Stimulated activated CD8-positive, alpha-beta memory T cell treated with anti-CD3 and anti-CD28 coated beads, Interleukin-15, amount 100 ng/mL, for 24 hours (primary cell): Measurements from ENCODE around the gene LPGAT1.
"Not testable (repeated sequence)": the region's sequence is repeated elsewhere in the genome, so short reads cannot be mapped to it uniquely, and the experiment has no call there.

Source experiments
- DNase-seq: peaks from one replicate; pipeline ENCODE4 v3.0.0-alpha.2; 2020; ENCODE audit warnings: low read depth

The LPGAT1 gene, protein sequence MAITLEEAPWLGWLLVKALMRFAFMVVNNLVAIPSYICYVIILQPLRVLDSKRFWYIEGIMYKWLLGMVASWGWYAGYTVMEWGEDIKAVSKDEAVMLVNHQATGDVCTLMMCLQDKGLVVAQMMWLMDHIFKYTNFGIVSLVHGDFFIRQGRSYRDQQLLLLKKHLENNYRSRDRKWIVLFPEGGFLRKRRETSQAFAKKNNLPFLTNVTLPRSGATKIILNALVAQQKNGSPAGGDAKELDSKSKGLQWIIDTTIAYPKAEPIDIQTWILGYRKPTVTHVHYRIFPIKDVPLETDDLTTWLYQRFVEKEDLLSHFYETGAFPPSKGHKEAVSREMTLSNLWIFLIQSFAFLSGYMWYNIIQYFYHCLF

DNA sequence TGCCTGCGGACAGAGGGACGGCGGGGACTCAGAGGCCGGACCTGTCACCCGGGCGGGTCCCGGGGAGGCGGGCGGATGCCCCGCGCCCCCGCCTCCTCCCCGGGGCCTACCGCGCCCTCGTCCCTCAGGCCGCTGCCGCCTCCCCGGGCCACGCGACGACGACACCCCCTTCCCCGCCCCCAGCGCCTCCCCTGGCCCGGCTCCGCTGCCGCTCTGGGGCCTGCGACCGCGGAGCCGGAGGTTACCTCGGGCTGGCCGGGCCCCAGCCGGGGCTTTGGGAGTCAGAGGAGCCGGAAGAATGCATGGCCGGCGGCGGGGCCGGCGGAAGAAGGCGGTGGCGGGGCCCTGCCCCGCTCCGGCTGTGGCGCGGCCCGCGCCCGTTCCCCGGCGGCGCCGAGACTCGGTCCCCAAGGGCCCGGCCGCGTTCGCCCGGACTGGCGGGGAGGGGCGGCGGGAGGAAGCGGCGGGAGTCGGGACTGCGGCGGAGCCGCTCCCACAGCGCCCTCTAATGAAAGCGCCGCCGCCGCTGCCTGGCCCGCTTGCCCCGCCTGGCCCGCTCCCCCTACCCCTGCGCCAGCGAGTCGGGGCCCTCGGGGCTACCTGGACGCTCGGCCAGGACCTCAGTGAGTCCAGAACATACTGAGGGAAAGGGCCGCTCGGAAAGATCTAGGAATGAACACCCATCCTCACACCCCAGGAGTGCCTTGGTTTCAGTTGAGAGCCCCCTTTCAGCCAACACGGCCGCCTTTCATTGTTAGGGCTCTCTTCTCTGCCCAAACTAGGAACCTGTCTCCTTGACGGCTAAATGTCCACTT lies at the start of gene LPGAT1:
Gene LPGAT1, minus strand, starts transcription at position 436 of the 815 bp plus-strand sequence. CDS start 1,467 bp downstream, outside the sequence.
- peak; percentile 50 for DNase-seq

DNA sequence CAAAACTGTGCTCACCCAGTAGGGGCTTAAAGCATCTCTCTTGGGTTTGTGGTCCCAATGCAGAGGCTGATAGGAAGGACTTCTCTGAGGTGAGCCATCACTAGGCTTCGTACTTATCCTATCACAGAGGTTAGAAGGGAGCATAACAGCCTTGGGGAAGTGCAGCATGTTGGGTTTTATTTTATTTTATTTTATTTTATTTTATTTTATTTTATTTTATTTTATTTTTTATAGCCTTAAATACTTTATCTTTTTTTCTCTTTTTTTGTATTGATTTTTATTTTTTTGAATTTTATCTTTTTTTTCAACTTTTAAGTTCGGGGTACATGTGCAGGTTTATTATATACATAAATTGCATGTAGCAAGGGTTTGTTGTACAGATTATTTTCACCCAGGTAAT lies 48.9 kb upstream of the LPGAT1 start:
- DNase-seq: no peak

DNA sequence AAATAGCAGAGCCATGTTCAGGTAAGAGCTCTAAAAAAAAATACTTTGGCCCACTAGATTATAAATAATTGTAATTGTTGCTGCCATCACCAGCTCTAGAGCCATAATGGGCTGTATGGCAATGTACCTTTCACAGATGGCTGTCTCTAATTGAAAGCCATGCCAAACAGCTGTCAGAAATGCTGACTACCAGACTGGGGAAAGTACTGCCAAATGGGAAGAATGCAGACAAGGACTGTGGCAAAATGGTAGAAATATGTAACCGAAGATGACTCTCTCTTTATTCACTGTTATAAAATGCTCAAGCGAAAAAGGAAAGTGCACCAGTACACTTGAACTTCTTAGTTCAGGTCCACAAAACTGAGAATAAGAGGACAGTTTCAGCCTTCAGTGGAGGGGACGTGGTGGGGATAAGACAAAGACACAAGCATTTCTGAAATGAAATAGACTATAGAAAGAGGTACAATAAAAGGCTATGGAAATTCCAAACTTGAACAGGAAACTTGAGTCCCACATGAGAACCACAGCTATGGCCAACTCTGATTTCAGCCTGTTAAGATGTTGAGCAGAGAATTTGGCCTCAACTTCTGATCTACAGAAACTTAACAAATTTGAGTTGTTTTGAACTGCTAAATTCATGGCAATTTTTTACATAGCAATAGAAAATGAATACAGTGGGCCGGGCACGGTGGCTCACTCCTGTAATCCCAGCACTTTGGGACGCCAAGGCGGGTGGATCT lies 46.5 kb upstream of the LPGAT1 start:
- no peak for DNase-seq

DNA sequence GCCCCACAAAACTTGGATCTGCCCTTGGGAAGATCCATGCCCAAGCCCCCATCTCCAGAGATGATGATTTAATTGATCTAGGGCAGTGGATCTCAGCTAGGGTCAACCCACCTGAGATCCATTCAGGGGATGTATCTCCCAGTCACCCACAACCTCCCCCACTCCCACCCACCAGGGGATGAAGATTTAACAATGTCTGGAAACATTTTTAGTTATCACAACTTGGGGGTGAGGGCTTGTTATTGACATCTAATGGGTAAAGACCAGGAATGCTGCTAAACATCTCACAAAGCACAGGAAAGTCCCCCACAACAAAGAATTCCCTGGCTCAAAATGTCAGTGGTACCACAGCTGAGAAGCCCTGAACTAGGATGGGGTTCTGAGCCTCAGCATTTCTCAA lies 45.0 kb upstream of the LPGAT1 start:
- no peak for DNase-seq

DNA sequence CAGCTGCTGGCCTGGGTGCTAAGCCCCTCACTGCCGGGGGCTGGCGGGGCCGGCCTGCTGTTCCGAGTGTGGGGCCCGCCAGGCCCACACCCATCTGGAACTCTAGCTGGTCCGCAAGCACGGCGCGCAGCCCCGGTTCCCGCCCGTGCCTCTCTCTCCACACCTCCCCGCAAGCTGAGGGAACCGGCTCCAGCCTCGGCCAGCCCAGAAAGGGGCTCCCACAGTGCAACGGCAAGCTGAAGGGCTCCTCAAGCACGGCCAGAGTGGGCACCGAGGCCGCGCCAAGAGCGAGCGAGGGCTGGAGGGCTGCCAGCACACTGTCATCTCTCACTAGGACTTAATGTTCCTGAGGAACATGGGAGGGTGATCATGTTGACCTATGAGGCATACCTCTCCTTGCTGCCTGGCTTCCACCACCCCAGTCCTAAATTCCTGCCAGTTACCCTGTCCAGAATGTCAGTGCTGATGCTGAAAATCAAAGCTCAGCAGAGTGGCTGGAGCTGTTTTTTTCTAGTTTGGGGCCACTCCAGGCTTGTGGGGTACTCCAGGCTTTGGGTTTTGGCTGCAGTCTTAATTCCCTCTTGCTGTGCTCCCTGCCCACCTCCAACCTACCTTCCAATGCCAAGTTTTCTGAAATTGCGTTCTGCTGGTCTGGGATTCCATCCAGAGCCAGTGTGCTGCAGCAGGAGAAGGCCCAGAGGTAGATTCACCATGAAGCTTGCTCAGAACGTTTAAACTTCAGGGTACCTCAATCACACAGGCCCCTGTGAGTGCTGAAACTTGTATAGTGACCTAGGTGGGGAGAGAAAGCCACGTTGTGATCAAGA lies 44.2 kb upstream of the LPGAT1 start:
- no peak for DNase-seq

DNA sequence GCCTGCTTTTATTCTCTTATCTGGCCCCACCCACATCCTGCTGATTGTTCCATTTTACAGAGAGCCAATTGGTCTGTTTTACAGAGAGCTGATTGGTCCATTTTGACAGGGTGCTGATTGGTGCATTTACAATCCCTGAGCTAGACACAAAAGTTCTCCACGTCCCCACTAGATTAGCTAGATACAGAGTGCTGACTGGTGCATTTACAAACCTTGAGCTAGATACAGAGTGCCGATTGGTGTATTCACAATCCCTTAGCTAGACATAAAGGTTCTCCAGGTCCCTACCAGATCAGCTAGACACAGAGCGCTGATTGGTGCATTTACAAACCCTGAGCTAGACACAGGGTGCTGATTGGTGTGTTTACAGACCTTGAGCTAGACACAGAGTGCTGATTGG lies 43.2 kb upstream of the LPGAT1 start:
- not testable (repeated sequence) for DNase-seq

DNA sequence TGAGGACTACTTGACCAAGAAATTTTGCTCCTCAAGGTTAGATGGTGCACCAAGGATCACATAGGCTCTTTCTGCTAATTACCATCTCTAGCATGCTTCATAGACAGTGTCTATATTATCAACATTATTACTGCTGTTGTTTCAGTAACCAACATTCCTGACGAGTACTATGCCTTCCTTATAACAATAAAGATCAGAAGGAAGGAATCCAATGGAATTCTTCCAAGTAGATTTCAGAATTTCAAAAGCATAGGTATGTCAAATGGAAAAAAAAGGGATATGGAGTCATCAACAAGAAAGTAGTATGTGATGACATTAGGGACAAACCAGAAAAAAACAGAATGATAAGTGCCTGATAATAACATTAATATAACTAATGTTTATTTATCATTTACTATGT lies 39.6 kb upstream of the LPGAT1 start:
- no peak for DNase-seq

DNA sequence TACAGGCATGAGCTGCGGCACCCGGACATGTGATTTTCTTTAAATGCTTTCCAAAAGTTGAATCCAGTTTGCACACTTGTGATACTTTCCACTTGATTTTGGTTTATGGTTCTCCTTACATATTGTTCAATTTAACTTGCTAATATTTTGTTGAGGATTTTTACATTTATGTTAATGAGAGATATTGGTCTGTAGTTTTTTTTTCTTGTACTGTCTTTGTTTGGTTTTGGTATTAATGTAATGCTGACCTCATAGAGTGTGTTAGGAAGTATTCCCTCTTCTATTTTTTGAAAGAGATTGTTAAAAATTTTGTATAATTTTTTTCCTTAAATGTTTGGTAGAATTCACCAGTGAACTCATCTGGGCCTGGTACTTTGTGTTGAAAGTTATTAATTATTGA lies 34.6 kb upstream of the LPGAT1 start:
- DNase-seq: no peak

DNA sequence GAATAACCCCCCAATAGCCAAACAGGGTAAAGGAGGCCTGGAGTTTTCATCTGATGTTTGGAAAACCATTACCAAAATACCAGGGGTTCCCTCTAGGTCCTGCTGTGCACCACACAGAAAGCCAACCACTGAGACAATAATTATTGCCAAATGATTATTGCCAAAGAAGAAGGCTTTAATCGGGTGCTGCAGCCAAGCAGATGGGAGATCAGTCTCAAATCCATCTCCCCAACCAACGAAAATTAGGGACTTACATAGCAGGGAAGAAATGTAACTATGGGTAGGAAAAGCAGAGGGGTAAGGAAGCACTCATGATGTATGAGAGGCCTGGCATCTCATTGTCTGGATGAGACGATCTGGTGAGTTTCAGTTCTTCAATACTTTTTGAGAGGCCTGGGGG lies 28.8 kb upstream of the LPGAT1 start:
- no peak for DNase-seq

DNA sequence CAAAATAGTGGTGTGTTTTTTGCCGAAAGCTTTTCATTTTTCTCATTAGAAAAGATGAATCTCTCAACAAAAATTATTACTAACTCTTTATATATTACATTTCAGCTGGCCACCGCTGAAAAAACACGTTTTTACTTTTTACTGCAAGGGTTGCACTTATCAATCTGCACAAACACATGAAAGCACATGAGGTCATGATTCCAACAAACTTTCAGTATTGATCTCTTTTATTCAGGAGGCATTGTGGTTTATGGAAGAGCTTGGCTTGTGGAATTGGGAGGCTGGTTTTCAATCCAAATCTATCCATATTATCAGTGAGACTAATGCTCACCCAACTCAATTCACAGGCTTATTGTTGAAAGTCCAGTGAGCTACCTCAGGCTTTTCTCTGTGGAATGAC lies 20.6 kb upstream of the LPGAT1 start:
- DNase-seq: no peak

DNA sequence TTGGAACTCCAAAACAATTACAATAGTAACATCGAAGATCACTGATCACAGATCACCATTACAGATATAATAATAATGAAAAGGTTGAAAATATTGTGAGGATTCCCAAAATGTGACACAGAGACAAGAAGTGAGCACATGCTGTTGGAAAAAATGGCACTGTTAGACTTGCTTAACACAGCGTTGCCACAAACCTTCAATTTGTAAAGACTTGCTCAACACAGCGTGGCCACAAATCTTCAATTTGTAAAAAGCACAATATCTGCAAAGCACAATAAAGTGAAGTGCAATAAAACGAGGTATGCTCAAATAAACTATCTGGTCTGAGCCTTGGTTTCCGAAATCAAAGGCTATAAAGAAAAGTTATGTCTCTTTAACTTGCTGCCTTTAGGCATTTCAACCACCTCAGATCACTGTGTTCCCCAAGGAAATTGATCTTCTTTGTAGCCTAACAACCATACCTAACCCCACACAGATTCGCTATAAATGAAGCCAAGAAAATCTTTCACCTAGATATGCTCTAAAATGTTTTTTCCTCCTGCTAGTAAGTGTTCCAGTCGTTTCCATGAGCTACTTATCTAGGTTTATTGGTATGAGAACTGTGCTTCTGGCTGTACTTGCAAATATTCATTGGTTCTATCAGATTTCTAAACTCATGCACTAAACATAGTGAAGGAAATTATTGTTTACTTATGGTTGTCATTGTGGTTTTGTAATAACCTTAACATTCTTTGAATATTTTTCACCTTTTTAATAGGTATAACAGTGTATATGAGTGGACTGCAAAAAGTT lies 13.1 kb upstream of the LPGAT1 start:
- DNase-seq: no peak

DNA sequence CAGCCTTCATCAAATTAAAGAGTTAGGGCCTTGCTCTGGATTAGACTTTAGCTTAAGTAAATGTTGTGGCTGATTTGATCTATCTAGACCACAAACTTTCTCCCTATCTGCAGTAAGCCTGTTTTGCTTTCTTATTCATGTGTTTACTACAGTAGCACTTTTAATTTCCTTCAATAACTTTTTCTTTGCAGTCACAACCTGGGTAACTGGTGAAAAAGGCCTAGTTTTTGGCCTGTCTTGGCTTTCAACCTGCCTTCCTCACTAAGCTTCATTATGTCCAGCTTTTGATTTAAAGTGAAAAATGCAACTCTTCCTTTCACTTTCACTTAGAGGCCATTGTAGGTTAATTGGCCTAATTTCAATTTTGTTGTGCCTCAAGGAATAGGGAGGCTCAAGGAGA lies 12.5 kb upstream of the LPGAT1 start:
- no peak for DNase-seq

DNA sequence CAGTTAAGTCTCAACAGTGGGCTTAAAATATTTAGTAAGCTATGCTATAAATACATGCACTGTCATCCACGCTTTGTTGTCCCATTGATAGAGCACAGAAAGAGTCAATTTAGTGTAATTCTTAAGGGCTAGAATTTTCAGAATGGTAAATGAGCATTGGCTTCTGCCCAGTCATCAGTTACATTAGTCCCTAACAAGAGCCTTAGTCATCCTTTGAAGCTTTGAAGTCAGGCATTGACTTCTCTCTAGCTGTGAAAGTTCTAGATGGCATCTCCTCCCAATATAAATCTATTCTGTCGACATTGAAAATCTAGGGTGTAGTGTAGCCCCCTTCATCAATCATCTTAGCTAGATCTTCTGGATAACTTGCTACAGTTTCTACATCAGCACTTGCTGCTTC lies 12.0 kb upstream of the LPGAT1 start:
- DNase-seq: no peak

DNA sequence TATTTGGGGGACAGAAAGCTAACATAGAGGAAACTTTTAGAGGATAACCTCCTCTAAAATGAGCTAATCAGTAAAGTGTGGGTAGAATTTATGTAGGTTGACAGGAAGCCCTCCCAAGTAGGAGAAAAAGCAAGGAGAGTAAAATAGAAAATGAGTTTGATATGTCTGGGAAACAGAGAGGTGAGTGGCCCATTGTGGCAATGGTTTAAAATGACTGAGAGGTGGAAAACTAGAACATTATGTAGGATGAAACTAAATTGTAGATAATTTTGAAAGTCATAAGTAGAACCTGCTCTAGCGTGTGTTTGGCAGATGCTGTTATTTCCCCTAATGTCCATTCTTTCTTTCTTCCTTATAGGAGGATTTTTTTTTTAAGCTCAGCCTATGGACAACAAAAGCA lies 8.5 kb upstream of the LPGAT1 start:
- DNase-seq: no peak

DNA sequence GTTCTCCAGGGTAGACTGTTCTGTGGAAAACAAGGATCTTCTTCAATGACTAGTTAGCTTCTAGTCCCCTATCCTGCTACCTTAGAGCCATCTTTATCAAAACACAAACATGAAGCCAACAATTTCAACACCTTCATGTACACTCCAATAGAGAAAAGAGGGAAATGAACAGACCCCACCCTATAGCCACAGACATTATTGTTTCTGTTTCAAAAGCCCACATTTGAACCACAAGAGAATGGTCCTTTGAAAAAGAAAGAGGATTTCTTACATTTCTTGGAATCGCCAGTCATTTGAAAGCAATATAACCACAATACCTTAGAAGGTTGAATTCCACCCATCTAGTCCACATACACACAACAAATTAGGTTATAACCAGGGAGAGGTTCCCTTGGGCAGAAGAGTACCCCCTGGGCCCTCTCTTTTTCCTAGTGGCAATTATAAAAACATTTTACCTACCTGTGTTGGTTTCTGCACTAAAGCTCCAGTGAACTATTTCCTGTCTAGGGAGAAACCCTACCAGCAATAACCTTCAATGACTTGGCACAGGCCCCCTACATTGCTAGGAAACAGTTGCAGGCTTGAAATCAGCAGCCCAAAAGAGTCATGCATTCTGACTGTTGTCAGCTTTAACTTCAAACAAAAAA lies 2.7 kb upstream of the LPGAT1 start:
- no peak for DNase-seq

DNA sequence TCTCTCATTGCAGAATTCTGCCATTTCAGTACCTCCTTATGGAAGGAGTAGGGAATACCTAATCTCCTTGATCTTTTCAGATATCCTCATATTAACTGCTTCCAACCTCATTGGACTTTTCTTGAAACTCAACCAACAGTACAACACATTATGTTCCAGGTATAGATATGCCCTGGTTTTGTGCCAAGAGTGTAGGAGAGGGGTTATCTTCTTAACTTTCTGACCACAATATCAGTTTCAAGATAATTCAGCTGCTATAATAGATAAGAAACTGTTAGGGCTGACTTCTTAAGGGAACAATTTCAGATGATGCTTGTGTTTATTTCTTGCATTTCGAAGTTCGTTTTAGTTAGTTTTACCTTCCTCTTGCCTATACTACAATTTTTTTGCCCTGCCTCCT lies 2.1 kb upstream of the LPGAT1 start:
- no peak for DNase-seq

DNA sequence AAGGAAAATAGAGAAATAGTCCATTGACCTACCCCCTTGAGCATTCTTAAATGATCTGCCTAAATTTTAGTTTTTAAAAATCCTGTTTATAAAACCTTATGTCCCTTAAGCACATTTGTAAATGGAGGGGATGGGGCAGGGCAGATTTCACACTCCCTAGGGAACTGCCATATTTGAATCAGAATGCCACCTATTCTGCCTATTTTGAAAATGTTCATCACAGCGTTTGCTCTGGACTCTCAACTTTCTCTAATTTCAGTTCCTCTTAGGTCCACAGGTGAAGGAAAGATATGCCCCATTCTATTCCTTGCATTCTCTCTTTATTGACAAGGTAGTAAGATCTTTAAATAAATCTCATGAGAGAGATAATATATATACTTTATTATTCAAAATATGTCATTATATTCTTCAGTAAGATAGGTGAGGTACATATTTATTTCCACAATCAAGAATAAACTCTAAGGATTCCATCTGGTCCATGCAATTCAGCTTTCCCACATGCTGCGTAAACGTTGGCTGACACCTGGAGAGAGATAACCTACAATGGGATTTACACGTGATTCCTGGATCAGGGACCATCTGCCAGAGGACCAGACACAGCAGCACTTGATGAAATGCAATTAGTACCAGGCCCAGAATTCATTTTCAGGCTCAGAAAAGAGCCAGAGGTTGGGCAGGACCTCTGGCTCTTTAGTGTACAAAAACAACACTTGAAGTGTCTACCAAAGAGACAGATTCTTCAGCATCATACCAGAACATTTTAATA lies 1.2 kb upstream of the LPGAT1 start:
- no peak for DNase-seq

DNA sequence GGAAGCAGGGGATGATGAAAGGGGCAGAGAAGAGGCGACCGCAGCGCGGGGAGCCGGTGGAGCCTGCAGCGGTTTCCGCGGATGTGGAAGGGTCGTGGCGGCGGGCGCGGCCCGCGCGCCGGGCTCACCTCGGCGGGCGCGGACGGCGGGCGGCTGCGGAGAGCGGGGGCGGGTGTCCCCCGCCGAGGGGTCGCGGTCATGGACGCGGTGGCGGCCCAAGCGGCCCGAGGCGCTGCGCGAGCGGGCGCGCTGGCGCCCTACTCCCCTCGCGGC lies 572 bp downstream of the LPGAT1 start:
- DNase-seq: peak; percentile 2

DNA sequence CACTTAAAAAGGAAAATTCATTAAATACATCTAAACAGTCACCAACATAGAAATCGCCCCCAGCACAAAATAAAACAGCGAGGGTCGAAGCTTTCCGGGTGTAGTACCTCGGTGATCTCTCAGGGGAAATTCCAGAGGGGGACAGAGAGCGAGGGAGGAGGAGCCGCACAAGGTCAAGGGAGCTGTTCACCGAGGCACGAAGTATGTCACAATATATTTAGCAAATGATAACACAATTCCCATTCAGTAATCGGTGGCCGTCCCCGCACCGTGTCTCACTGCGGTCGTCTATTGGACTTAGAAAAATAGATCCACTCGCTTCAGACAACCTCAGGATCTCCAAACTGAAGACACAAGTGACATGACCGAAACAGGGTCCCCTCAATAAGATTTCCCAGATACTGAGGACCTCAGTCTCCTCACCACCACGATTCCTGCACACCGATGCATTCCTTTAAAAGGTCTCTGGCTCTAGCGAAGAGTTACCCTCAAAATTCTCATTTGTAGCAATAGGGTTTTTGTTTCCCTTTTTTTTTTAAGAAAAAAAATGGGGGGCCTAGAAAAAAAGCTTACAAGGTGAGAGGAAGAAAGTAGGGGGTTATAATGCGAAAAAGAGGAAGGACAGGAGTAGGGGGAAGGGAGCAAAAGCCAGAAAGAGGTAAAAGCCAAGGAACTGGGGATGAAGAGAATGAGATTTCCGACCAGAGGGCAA lies 1.1 kb downstream of the LPGAT1 start:
- DNase-seq: no peak
